Adrenal gland (tissue), 12 donors: Measurements from ENCODE around the gene CENPT. TPM values are rescaled to one million over a fixed set of nuclear protein-coding genes. Genes with fewer than 3 reads are reported as not detected.
A peak's percentile ranks its signal among the peaks of the same experiment; 100 is the strongest.

Source experiments
- DNase-seq, 7 donors: peaks; one replicate each; pipeline ENCODE4 v3.0.0-alpha.2; 2019 to 2020
- H3K27ac ChIP-seq, 5 donors: fragments of 200-600 bp; sonication (generic) in 4 of 5; 1 replicate in 3 of 5; 2 replicates in 2 of 5; pipeline versions ENCODE4 v1.5.1 to v1.8.0; 2016 to 2020; ENCODE audit warnings: mild to moderate bottlenecking in 1 of 5
- H3K27me3 ChIP-seq: fragments of 200-600 bp; 2 replicates; pipeline ENCODE4 v1.8.0; 2021
- H3K36me3 ChIP-seq, 2 donors: fragments of 200-600 bp; replicated peaks in 1 of 2; 1 replicate in 1 of 2; 2 replicates in 1 of 2; pipeline versions ENCODE4 v1.5.1 to v1.8.0; 2018 to 2022
- H3K4me1 ChIP-seq, 2 donors: fragments of 200-600 bp; replicated peaks in 1 of 2; 1 replicate in 1 of 2; 2 replicates in 1 of 2; pipeline versions ENCODE4 v1.5.1 to v1.8.0; 2018 to 2021
- H3K4me3 ChIP-seq, 4 donors: fragments of 200-600 bp; sonication (generic) in 3 of 4; one replicate each; pipeline ENCODE4 v1.5.1; 2016 to 2018
- H3K9me3 ChIP-seq, 3 donors: fragments of 200-600 bp; sonication (generic) in 1 of 3; replicated peaks in 1 of 3; 1 replicate in 2 of 3; 2 replicates in 1 of 3; pipeline versions ENCODE4 v1.5.1 to v1.8.0; 2016 to 2021
- POLR2A ChIP-seq, 2 donors: fragments of 450-650 bp; IDR thresholded peaks; one replicate each; pipeline ENCODE4 v1.6.1; 2017; ENCODE audit warnings: antibody characterized with exemption in 2 of 2, mild to moderate bottlenecking in 2 of 2, moderate library complexity in 1 of 2
- WGBS, 4 donors: extraction: QIAGEN DNeasy Blood & Tissue Kit in 2 of 4; methylation state at CpG; one replicate each; pipeline versions ENCODE4 v1.1.5 to v1.1.7; 2013 to 2017; 5-methylcytosine and 5-hydroxymethylcytosine counted together
- intact Hi-C, 2 donors: fragments of 100-400 bp; cut with DNase I; formaldehyde crosslinking; loops; one replicate each; pipeline versions ENCODE4 v1.14.1 to v1.15.0; 2022 to 2023
- polyA plus RNA-seq, 3 donors: library from polyadenylated mRNA; stranded (reverse); fragments of 200-250 nt in 2 of 3; fragments of 350-450 nt in 1 of 3; fragmentation: Illumina TruSeq in 1 of 3; extraction: RNeasy Lipid Tissue Mini Kit (QIAGEN cat#74804) in 1 of 3; gene quantifications; one replicate each; pipeline ENCODE4 v1.2.3, GENCODE V29; 2013 to 2014
- total RNA-seq, 9 donors: library from RNA; depleted of rRNA in 4 of 9; stranded (reverse); fragments of >200 nt in 4 of 9; fragments of 120-200 nt in 1 of 9; fragmentation: NEBNext Ultra II Directional in 1 of 9; extraction: Animal tissue kit (Norgen Biotek cat#: 25700) in 1 of 9; gene quantifications; one replicate each; pipeline versions ENCODE4 v1.1.0 to v1.2.4, GENCODE V29; 2013 to 2023
- TF ChIP-seq, protein P1 (sequence below), 6 experiments: fragments of 450-650 bp in 4 of 6; fragments of 200-600 bp in 2 of 6; sonication (generic) in 1 of 6; IDR thresholded peaks; 1 replicate in 5 of 6; 2 replicates in 1 of 6; pipeline versions ENCODE4 v1.5.1 to v1.8.0; 2016 to 2021; ENCODE audit warnings: antibody characterized with exemption in 6 of 6, mild to moderate bottlenecking in 2 of 6, moderate library complexity in 1 of 6
- donor health status: healthy with polysubstance abuse.
- donor health status: Bipolar disorder and iron deficiency.
- donor health status: DM: yes; HTN: yes; CAD: no.
- donor health status: DM: no; HTN: no; CAD: no.
- donor health status: DM: no; HTN: no; CAD: no.
- donor health status: DM: yes; HTN: yes; CAD: no.

CENPT gene
- total and polyA plus RNA-seq, 12 donors = 15.8 to 250 (median 38.8) TPM

DNA sequence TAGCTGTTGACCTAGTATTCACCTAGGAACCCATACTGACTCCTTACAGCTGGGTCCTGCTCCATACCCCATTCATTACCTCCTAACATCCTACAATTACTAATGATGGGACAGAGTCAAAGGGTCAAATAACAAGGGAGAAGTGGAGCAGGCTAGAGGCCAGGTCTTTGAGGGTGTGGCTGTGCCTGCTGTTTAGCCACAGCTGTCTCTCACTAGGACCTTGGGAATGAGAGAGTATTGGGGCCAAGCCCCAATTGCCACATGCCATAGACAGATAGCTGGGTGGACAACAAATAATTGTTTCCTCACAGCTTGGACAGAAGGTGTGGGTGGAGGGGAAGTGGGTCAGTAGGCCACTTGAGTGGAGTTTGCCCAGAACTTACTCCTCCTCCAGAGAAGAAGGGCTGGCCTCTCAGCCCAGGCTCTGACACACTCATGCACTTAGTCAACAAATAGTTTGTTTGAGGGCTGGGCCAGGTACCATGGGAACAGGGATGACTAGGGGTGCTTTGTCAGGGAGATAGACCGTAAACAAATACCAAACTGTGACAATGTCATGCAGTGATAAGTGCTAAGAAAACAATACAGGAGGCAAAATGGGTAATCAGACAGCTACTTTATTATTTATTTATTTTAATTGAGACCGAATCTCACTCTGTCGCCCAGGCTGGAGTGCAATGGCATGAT is 10.2 kb upstream of the CENPT start:
- no peaks in the 10 kb centered on the region for H3K27me3 ChIP-seq
- H3K4me3 ChIP-seq = no peak overlapping the region
- DNase-seq = peak; percentile 72 to 95 (median 90)
- intact Hi-C loops = no loop called here
- peaks cover 0 to 6% of the 10 kb centered on the region in 2 donors for H3K36me3 ChIP-seq
- TF ChIP-seq, protein P1, sequence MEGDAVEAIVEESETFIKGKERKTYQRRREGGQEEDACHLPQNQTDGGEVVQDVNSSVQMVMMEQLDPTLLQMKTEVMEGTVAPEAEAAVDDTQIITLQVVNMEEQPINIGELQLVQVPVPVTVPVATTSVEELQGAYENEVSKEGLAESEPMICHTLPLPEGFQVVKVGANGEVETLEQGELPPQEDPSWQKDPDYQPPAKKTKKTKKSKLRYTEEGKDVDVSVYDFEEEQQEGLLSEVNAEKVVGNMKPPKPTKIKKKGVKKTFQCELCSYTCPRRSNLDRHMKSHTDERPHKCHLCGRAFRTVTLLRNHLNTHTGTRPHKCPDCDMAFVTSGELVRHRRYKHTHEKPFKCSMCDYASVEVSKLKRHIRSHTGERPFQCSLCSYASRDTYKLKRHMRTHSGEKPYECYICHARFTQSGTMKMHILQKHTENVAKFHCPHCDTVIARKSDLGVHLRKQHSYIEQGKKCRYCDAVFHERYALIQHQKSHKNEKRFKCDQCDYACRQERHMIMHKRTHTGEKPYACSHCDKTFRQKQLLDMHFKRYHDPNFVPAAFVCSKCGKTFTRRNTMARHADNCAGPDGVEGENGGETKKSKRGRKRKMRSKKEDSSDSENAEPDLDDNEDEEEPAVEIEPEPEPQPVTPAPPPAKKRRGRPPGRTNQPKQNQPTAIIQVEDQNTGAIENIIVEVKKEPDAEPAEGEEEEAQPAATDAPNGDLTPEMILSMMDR (IDR thresholded peaks at IDR 0.05) = no peak
- no peak for TF ChIP-seq POLR2A (IDR thresholded peaks at IDR 0.05)
- peaks cover 33 to 34% of the 10 kb centered on the region in 2 donors for H3K4me1 ChIP-seq
- 43 to 61% (median 50%) methylated on average over 3 of the region's 3 CpGs for WGBS, 4 donors
- H3K9me3 ChIP-seq = no peaks in the 10 kb centered on the region
- peak overlapping the region in 3 of 5 donors; percentile 69 to 85 (median 84) for H3K27ac ChIP-seq

DNA sequence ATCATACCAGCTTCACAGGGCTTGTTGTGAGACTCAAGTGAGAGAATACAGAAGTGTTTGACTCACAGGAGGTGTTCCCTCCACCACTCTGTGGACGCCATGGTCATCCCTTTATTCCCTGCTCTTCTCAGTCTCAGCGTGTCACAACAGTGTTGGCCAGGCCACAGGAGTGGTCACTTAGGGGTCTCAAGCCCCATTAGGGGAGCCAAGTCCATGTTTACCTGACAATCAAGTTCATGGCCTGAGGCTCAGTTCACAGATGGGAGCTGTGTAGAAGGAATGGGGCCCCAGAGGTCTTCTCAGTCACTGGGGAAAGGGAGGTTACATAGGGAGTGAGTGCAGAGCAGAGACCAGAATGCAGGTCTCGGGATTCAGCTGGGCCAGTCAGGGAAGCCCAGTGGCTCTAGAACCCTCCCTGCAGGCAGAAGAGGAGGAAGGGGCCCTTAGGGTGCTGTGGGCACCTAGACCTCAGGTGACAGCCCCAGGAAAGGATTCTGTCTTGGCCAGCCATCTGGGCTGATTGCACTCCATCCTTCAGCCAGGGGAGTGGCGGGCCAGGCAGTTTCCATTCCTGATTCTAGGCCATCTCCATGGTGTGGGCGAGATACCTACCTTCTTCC is 9.5 kb upstream of the CENPT start:
- no peak overlapping the region for H3K4me3 ChIP-seq
- DNase-seq = no peak
- intact Hi-C loops = no loop called here

DNA sequence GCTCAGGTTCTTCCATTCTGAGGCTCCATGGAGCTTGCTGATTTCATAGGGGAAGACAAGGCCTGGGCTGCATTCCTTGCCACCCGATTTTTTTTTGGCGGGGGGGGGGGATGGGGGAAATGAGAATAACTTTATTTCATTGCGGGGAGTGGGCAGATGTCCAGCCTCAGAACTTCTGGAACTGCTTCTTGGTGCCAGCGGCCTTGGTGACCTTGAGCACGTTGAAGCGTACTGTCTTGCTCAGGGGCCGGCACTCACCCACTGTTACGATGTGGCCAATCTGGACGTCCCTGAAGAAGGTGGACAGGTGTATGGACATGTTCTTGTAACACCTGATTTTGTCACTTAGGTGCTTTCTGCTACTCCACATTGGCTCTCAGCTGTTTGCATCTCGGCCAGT is 8.3 kb upstream of the CENPT start:
- intact Hi-C loops = no loop called here
- Histone ChIP-seq H3K4me3 (no peak overlapping the region), H3K36me3 (peaks cover 0 to 5% of the 10 kb centered on the region in 2 donors), H3K27ac (peak overlapping the region in 2 of 5 donors; percentile 41 to 50), H3K9me3 (no peaks in the 10 kb centered on the region), H3K27me3 (no peaks in the 10 kb centered on the region), H3K4me1 (peaks cover 25 to 30% of the 10 kb centered on the region in 2 donors)
- DNase-seq = peak; percentile 56 to 81 (median 71)
- TF ChIP-seq, protein P1 (IDR thresholded peaks at IDR 0.05) = no peak
- TF ChIP-seq POLR2A (IDR thresholded peaks at IDR 0.05) = no peak
- WGBS, 4 donors = 26 to 55% (median 34%) methylated on average over 10 of the region's 10 CpGs

More for the DNA sequence above, 9.5 kb upstream of the CENPT start:
- Histone ChIP-seq H3K9me3 (no peaks in the 10 kb centered on the region), H3K27ac (peak overlapping the region in 3 of 5 donors; percentile 38 to 85 (median 84)), H3K27me3 (no peaks in the 10 kb centered on the region), H3K4me1 (peaks cover 27 to 30% of the 10 kb centered on the region in 2 donors), H3K36me3 (peaks cover 0 to 6% of the 10 kb centered on the region in 2 donors)
- TF ChIP-seq, protein P1 (IDR thresholded peaks at IDR 0.05) = no peak
- TF ChIP-seq POLR2A (IDR thresholded peaks at IDR 0.05) = no peak
- WGBS, 4 donors = 92 to 97% (median 95%) methylated on average over 4 to 5 of the region's 5 CpGs

DNA sequence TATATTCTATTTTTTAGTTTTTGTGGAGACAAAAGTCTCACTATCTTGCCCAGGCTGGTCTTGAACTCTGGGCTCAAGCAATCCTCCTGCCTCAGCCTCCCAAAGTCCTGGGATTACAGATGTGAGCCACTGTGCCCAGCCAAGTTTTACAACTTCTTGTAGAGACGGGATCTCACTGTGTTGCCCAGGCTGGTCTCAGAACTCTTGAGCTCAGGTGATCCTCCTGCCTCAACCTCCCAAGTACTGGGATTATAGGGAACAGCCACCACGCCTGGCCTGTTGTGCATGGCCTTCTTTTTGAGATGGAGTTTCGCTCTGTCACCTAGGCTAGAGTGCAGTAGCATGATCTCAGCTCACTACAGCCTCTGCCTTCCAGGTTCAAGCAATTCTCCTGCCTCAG is 6.2 kb upstream of the CENPT start:
- H3K4me1 ChIP-seq = peaks cover 30 to 31% of the 10 kb centered on the region in 2 donors
- 94 to 98% (median 96%) methylated on average over 2 to 3 of the region's 3 CpGs for WGBS, 4 donors
- intact Hi-C loops = no loop called here
- no peak for TF ChIP-seq POLR2A (IDR thresholded peaks at IDR 0.05)
- TF ChIP-seq, protein P1 (IDR thresholded peaks at IDR 0.05) = no peak
- no peak for DNase-seq
- no peaks in the 10 kb centered on the region for H3K9me3 ChIP-seq
- H3K27ac ChIP-seq = no peak overlapping the region
- no peaks in the 10 kb centered on the region for H3K27me3 ChIP-seq
- H3K4me3 ChIP-seq = no peak overlapping the region
- H3K36me3 ChIP-seq = no peaks in the 10 kb centered on the region
